Posterior cingulate gyrus (tissue), 11 donors: ENCODE data around the gene MEOX2.

Source experiments
- DNase-seq, 10 donors: peaks; one replicate each; pipeline versions ENCODE4 v3.0.0 to v3.0.0-alpha.2; 2020 to 2021; ENCODE audit warnings: mixed read lengths in 3 of 10
- intact Hi-C: fragments of 100-400 bp; cut with DNase I; formaldehyde crosslinking; loops from one replicate; pipeline ENCODE4 v1.15.1; 2023

Gene MEOX2

DNA sequence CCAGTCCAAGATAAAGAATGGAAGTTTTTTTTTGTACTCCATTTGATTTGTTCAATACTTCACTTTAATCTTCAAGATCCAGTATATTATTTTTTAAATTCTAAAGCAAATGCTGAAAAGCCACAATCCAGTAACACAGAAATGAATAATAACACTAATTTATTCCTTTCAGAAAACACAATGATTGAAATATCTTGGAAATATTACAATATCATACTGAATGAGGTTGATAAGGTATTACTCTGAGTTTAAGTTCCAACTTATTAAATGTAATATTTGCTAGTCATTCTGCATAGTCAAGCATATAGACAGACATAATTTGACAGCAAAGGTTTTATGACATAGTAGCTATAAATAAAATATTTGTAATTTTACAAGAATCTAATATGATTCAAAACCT is 4.4 kb downstream of the MEOX2 start:
- no peak for DNase-seq
- intact Hi-C loops: no loop called here

DNA sequence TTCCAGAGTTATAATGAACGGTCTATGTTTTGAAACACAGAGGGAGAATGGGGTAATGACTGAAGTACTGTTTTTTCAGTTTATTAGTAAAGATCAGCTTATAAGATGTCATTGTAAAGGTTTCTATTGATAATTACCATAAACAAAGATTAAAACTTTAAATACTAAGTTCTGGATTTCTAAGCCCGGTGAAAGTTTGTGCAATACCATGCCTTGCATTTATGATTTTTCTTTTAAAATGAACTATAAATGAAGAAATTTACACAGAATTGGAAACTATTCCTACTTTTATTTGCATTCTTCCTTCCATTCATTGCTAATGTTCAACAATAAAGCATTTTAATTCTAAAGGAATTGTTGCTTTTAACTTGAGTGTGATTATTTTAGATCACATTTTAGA is 4.9 kb downstream of the MEOX2 start:
- intact Hi-C loops: no loop called here

DNA sequence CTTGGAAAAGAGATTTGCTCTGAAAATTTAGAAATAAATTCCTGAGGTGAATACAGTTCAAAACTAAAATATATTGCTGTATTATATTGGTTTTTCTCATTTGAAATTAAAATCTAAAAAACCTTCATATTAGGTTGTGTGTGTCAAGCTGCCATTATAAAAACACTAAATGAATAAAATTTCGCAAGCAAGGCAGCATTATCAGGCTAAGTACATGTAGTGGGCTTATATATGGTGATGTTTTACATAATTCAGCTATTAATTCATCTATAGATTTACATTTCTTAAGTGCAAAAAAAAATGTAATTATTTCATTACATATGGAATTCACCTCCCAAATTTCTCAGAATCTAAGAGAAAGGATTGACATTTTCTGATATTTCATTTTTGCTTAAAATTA is 5.3 kb downstream of the MEOX2 start:
- DNase-seq: no peak
- intact Hi-C loops: no loop called here

More for the DNA sequence above, 4.9 kb downstream of the MEOX2 start:
- no peak for DNase-seq

DNA sequence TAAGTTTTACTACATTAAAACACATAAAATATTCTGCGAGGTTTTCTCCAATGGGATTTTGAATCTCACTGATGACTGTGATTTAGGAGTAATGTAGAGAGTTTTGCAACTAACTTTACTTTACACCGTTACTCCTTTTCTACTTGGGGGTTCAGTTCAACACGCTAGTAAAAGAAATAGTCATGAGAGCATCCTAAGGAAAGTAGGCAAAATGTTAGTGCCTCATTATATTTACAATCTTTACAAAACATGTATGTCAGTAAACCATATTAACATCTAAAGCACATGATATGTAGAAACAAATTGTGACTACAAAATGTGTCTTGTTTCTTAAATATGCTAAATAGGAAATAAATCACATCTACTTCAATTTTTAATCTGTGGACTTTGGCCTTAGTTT is 6.0 kb downstream of the MEOX2 start:
- intact Hi-C loops: no loop called here

DNA sequence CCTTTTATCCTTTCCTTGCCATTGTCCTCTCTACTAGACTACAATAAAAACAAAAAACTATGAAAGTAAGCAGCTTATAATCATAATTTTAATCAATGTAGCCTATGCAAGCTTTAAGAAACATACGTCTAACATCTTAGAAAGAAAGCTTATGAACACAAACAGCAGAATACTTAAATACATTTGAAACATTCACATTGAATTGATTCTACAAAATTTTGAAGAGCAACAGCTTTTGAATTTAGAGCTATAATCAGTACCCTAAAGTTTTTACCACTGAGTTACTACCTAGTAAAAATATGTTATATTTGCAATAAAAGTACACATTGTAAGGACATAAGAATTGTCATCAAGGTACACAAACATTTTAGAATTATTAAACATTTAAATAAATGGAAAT is 7.2 kb downstream of the MEOX2 start:
- intact Hi-C loops: no loop called here
- no peak for DNase-seq

More for the DNA sequence above, 6.0 kb downstream of the MEOX2 start:
- DNase-seq: no peak

DNA sequence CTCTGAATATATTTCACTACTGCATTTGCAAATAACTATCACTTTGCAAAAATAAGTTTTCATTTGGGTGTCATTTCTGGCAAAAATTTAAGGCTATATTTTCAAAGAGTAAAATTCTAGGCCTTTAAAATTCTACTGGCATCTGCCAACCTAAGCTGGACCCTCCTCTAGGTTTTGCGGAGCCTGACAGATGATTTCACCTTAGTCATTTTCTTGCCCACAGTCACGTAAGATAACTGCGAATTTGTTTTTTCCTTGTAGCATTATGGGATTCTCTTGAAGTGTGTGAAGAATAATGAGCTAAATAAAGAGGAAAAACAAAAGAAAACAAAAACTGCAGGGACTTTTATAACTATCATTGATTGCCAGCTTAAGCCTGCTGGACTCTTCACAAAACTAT is 7.8 kb downstream of the MEOX2 start:
- DNase-seq: no peak
- intact Hi-C loops: no loop called here

DNA sequence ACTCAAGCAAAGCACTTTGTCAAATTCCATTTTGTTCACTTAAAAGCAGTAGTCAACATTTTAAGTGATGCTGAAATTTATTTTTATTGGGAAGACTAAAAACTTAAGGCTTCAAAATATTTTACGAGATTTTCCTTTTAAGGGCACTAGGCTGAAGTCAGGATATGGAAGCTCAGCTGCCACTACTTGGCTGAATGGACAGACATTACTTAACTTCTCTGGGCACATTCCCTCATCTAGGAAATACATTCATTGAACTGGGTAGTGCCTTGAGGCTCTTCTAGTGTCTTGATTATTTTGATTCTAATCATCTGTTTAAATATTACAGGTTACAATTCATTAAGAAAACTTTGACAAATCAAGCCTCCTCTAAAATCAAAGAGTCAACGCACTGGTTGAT is 11.1 kb downstream of the MEOX2 start:
- no peak for DNase-seq
- intact Hi-C loops: no loop called here

DNA sequence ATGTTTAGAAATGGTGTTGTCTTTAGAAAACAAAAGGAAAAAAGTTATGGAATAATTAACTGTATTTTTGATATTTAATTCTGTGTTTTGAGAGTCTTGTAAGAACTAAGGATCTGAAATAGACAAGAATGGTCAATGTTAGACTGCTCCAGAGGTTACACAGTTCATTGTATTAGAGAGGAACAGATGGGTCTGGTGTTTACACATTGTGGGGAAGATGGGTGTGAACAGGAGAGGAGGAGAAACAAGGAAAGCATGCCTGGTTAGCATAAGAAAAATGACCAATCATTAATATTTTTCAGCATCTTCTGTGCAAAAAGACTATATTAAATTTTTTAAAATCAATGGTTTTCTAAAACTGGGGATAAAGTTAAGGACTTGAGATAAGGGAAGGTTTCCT is 11.9 kb downstream of the MEOX2 start:
- no peak for DNase-seq
- intact Hi-C loops: no loop called here

DNA sequence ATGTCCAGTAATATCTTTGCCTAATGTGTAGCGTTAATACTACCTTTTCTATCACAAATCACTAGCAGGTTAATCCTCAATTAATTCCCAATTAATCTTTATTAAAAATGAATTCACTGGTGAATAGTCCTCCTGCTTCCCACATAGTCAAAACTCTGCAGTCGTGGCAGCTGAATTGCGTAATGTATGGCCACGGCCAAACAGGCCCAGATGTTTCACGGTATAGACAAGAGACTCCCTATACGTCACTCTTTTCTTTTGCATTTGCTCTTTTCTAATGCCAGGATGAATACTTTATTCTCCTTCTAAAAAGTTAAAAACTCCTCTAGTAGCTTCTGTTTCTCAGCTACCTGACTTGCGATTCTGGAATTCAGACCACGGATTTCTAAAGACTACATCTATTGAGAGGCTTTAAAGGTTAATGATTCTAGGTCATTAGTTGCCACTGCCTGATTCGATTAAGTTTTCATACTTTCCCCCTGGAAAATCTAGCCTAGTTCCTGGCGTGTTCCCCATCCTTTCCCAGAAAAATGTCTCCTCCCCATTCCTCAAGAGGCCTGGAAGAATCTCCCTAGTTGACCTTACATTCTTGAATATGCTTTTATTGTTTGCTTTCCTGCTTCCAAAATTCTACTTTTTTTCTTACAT is 16.9 kb downstream of the MEOX2 start:
- DNase-seq: no peak

DNA sequence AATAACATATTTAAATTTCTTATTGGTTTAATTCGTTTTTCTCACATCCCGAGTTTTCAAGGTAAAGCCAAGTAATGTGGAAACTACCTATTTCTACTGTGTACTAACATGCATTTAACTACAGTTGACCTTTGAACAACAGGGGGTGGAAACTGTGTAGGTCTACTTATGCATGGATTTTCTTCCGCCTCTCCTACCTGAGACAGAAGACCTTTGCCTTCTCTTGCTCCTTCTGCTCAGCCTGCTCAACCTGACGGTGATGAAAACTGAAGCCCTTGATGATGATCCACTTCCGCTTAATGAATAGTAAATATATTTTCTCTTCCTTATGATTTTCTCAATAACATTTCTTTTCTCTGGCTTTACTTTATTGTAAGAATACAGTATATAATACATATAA is 18.5 kb downstream of the MEOX2 start:
- DNase-seq: no peak
- intact Hi-C loops: no loop called here

More for the DNA sequence above, 16.9 kb downstream of the MEOX2 start:
- intact Hi-C loops: no loop called here

DNA sequence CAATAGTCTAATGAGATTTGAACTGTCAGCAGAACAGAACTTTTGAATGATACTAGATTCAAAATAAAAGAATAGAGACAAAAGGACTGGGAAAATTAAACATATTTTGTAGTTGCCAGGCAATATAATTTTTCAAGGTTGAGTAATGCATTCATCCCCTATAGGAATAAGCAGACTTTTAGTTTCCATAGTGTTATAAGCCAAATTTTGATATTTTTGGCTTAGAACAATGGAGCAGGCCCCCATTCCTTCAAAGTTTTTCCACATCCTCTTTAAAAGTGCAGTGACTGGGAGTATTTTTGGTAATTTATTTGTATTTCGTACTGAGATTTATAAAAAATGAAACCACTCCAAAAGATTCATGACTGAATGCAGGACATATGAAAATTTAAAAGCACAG is 24.0 kb downstream of the MEOX2 start:
- no peak for DNase-seq
- intact Hi-C loops: no loop called here

DNA sequence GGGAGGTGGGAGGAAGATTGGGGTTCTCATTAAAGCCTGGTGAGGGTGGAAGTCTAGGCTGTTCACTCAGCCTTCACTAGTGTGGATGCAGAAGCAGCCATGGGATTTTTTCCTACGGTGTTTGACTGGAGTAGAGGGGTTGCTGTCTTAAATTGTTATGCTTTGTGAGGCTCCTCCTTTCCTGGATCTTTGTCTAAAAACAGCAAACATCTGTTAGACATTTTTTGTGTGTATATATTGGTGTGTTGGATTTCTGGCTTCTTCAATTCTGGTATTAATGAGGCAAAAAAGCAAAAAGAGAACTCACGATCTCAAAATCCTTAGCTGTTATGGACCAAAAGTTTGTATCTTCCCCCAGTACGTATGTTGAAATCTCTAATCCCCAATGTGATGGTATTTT is 28.2 kb downstream of the MEOX2 start:
- intact Hi-C loops: no loop called here

DNA sequence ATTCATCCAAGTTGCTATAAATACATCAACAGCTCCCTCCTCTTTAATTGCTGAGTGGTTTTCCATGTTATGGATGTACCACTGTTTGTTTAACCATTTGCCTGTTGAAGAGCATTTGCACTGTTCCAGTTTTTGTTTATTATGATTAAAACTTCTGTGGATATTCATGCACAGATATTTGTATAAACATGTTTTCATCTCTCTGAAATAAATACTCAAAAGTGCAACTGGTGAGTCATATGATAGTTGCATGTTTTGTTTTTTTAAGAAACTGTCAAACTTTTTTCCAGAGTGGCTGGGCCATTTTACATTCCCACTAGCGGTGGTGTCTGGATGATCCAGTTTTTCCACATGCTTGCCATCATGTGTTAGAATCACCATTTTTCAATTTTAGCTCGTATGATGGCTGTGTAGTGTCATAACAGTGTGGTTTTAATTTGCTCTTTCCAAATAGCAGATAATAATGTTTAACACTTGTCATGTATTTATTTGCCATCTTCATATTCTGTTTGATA is 33.6 kb downstream of the MEOX2 start:
- intact Hi-C loops: no loop called here

More for the DNA sequence above, 28.2 kb downstream of the MEOX2 start:
- no peak for DNase-seq

DNA sequence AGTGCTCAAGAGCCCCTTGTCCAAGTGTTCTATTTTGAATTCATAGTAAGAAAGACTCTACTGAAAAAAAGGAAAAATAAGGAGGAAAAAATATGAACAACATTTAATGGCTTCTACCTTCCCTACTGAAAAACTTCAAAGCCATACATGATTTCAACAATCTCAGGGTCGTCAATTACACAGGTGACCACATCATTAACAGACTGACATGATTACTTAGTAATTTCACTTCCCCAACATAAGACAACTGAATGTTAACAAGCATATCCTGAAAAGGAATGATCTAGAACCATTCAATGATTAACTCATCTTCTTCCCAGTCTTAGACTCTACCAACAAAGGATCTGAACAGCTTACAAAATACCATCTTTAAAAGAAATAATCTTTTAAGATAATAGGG is 34.8 kb downstream of the MEOX2 start:
- intact Hi-C loops: no loop called here
- no peak for DNase-seq

More for the DNA sequence above, 33.6 kb downstream of the MEOX2 start:
- DNase-seq: no peak

DNA sequence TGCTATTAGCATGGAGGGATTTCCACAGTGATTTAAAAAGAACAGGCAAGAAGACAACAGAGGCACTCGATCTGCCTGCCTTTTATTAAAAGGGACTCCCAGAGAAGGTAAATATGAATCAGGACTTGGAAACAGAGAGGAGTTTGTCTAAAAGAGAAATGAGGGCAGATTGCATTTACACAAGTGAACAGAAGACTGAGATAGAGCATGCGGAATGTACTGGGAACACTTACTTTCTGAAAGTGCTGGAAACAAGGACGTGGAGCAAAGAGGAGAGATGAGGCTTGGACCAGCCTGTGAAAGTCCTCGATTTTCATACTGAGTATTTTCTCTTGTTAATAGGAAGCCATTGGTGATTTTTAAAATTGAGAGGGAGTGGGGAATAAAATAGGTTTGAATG is 35.7 kb downstream of the MEOX2 start:
- no peak for DNase-seq
- intact Hi-C loops: no loop called here

DNA sequence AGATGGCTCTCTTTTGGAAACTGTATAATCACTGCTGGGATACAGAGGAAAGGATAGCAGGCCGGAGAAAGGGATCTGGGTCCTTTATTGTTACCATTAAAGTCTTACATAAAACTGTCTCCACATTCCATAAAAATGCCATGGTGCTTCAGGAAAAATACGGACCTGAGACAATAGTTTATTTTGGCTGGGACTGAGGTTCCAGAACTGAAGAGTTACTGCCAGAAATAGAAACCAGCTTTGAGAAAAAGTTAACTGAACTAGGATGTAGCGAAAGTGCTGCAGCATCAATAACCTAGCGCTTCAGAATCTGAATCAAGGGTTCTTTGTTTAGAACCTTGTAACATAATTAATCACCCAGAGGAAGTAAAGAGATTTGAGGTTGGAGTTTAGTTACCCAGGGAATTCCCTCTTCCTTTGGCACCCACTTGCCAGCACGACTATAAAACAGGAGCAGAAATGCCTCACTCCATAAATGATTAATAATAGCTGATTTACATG is 38.0 kb downstream of the MEOX2 start:
- DNase-seq: no peak
- intact Hi-C loops: no loop called here

DNA sequence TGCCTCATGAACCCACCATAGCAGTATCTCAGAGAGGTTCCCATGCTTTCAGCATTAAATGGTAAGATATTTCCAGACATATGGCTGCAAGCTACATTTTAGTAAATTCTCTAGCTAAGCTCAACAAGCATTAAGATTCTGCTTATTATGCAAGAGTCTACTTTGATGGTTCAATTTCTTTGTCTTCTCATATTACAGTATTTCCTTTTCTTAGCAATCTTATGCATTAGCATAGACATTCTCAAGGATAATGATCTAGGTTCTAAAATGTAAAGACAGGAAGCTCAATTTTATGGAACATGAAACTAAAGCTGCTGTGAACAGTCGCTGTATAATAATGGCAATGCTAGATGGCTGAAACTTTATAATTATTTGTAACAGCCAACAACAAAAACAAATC is 39.2 kb downstream of the MEOX2 start:
- DNase-seq: no peak
- intact Hi-C loops: no loop called here

DNA sequence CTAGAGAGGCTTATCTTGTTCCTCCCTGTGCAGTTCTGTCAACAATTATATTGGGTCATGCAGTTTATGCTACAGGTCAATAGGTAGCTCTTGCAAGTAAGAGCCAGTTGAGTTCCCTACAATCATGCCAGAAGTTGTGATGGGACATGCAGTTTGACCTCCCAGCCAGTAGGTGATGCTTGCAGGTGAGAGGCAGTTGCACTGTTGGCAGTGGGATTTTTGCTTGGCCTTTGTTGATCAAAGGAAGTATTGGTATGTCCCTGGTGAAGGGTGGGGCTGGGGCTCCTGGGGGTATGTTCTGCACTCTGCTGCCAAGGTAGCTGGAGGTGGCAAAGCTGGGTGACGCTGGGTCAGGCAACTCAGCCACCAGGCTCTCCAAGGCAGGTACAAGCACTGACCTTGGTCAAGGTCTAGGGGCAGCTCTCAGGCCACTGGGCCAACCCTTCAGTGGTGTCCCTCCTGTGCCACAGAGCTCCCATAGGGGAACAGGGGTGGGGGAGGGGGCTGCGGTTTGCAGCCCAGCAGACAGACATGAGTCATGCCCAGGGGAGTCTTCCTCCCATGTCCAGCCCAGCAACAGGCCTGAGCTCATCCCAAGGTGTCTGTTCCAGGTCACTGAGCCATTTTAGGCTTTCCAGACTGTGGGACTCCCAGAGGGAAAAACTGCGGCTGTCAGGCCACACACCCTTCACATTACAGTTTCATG is 43.3 kb downstream of the MEOX2 start:
- intact Hi-C loops: no loop called here

DNA sequence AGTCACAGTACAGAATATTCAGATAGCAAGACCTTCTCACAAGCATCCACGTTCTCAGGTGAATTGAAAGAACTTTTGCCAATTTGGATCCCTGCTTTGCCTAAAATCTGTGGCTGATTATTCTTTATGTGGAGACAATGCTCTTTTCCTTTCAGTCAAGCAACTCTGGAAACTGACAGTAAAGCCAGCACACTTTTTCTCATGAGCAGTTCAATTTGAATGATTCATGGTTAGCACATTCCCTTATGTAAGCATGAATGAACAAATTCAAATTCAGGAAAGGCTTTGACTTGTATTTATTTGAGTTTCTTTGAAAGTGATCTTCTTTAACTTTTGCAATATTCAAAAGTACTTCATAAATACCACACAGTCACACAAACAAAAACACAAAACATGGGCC is 57.6 kb downstream of the MEOX2 start:
- DNase-seq: no peak
- intact Hi-C loops: no loop called here

More for the DNA sequence above, 43.3 kb downstream of the MEOX2 start:
- no peak for DNase-seq

DNA sequence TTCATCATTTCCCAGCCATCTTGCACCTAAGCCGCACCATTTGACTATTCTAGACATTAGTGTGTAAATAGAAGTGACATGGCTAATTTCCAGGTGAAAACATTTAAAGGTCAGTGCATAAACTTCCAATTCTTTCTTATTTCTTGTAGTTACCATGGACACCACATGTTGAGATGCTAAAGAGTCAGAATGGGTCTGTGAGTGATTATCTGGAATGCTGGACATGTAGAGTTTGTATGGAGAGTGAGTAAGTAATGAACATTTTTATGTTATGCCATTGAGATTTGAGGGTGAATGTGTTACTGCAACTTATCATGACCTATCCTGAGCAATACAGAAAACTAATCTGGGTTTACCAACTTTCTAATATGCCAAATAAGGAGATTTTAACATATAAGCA is 60.4 kb downstream of the MEOX2 start:
- intact Hi-C loops: no loop called here

DNA sequence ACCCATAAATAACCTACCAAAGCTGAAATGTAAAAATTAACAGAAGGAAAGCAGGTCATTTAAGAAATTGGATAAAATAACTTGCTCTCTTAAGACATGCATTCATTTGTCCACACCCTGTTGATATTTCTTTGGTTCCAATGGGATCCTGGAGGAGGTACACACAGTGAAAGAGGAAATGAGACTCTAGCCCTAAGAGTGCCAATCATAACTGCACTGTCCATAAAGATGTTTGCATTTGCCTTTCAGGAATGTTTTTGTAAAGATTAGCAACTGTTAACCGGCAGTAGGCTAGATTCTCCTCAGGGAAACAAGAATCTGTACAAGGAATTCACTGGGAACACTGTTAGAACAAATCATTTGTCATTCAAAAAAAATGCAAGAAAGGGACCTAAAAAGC is 61.0 kb downstream of the MEOX2 start:
- intact Hi-C loops: no loop called here
- DNase-seq: no peak

More for the DNA sequence above, 60.4 kb downstream of the MEOX2 start:
- no peak for DNase-seq

DNA sequence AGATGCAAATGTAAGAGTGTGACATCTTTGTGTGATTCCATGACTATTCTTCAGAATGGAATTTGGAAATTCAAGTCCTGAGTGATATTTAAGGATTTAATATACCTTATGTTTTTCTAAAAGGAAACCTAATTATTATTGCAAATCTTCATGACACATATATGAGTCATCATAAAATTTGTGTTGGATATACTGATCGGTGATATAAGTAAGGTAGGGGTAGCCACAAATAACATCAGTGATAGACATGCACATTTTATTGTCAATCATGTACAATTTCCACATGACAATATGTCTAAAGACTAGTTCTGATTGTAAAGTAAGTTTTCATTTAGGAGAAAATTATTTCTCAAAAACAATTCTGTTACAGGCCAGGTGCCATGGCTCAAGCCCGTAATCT is 65.0 kb downstream of the MEOX2 start:
- no peak for DNase-seq
- intact Hi-C loops: no loop called here
